GM06990 (cell line): ENCODE data around the gene PIH1D1.
A peak's percentile ranks its signal among the peaks of the same experiment; 100 is the strongest.

Experiments
- DNase-seq: peaks from one replicate; pipeline ENCODE4 v3.0.0-alpha.2; 2011; ENCODE audit not compliant: insufficient read length; ENCODE audit errors: extremely low read depth
- H3K27me3 ChIP-seq: replicated peaks from 2 replicates; pipeline ENCODE4 v1.6.0; 2011; ENCODE audit warnings: low read length; ENCODE audit not compliant: control insufficient read depth, insufficient read depth
- H3K36me3 ChIP-seq: 2 replicates; pipeline ENCODE4 v1.5.1; 2011; ENCODE audit warnings: low read length; ENCODE audit not compliant: control insufficient read depth, insufficient read depth
- H3K4me3 ChIP-seq: replicated peaks from 2 replicates; pipeline ENCODE4 v1.5.1; 2011; ENCODE audit warnings: low read depth, mild to moderate bottlenecking, control low read depth, low read length
- CTCF ChIP-seq: IDR thresholded peaks from 2 replicates; pipeline ENCODE4 v1.5.1; 2011; ENCODE audit warnings: low read length, control low read depth, mild to moderate bottlenecking, inconsistent platforms; ENCODE audit not compliant: insufficient read depth, poor library complexity, severe bottlenecking

The PIH1D1 gene

DNA sequence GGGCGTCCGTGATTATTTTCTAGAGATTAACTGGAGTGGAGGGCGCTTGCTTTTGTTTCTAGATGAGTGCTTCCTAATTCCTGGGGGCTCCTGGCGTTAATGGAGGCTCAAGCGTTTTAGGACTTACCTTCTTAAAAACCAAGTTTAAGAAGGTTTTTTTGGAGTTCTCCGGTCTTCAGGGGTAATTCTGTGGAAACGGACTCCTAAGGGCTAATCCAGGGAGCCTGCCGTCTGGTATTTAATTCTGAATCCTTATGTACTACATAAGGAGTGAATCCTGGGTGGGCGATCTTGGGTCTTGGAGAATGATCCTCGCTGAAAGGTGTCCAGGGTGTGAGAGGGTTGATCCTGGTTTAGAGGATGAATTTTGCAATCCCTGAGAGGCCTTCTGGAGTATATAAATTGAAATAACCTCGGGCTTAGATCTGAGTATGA lies 45.0 kb upstream of the PIH1D1 start:
- no peak for TF ChIP-seq CTCF
- no peak for DNase-seq
- no peaks in the 10 kb centered on the region for H3K27me3 ChIP-seq

DNA sequence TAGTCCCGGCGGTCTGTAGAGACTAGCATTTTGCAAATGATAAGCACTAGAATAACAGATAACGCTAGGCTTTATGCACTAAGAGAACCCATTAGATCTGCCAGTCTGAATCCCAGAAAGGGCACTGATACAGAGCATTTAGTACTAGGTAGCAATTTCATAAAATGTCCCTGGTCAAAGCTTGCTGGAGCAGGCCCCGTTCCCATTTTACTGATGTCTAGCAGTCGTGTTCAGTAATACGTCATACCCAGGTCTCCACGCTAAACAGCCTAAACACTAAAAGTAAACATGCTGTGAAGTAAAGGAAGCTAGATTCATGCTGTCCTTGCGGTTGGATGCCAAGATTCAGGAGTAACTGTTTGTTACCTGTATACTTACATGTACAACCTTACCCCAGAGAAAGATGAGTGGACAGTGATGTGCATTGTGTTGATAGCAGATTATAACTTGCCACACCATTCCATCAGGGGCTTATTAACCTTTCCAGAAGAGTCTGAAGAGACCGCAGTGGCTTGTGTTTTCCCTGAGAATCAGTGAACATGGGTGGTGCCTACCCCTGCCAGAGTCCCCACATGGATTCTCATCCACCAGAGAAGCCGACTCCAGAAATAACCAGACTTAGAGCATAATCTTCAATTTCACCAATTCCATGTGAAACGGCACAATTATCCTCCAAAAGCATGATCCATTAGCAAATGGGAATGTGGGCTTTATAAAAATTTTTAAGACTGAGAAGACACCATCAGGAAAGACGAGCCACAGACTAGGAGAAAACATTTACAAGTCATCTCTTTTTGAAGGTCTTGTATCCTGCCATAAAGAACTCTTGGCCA lies 41.2 kb upstream of the PIH1D1 start:
- Histone ChIP-seq H3K4me3 (no peak overlapping the region), H3K27me3 (no peaks in the 10 kb centered on the region), H3K36me3 (peaks cover 38% of the 10 kb centered on the region)
- no peak for DNase-seq
- no peak for TF ChIP-seq CTCF

More for the DNA sequence above, 45.0 kb upstream of the PIH1D1 start:
- H3K36me3 ChIP-seq, result peaks cover 32% of the 10 kb centered on the region
- peak overlapping the region; percentile 95 for H3K4me3 ChIP-seq

GRCh38 chr19:49491804-49492572 lies 40.4 kb upstream of the PIH1D1 start:
- peaks cover 33% of the 10 kb centered on the region for H3K36me3 ChIP-seq
- H3K4me3 ChIP-seq, result no peak overlapping the region
- no peak for DNase-seq
- no peaks in the 10 kb centered on the region for H3K27me3 ChIP-seq
- TF ChIP-seq CTCF, result no peak

GRCh38 chr19:49491030-49491803 lies 39.6 kb upstream of the PIH1D1 start:
- Histone ChIP-seq H3K4me3 (peak overlapping the region; percentile 99), H3K27me3 (no peaks in the 10 kb centered on the region), H3K36me3 (peaks cover 33% of the 10 kb centered on the region)
- DNase-seq, result no peak
- no peak for TF ChIP-seq CTCF

- peaks cover 33% of the 10 kb centered on the region for H3K36me3 ChIP-seq
- TF ChIP-seq CTCF, result no peak
- peak overlapping the region; percentile 99 for H3K4me3 ChIP-seq
- DNase-seq, result no peak
- H3K27me3 ChIP-seq, result no peaks in the 10 kb centered on the region
Observed at GRCh38 chr19:49490287-49491029, 38.8 kb upstream of the PIH1D1 start.
